ENCODE results near the gene PIGA. TPM values are rescaled to one million over a fixed set of nuclear protein-coding genes. Genes with fewer than 3 reads are reported as not detected.

The PIGA gene
- total RNA-seq, 4 donors from 2014 or later: 12.1 to 27.2 (median 15.4) TPM

GRCh38 chrX:15321447-15321846 is 13.9 kb downstream of the PIGA start:
- H3K4me3 ChIP-seq (replicated peaks in 1 of 3): no peak overlapping the region
- 90 to 93% methylated on average over 4 of the region's 4 CpGs for WGBS, 2 donors
- H3K27me3 ChIP-seq: no peaks in the 10 kb centered on the region
- H3K4me1 ChIP-seq: no peaks in the 10 kb centered on the region
- no peak for DNase-seq
- intact Hi-C loops (cut with DNase I): no loop called here
- no peaks in the 10 kb centered on the region for H3K9me3 ChIP-seq
- no peaks in the 10 kb centered on the region for H3K36me3 ChIP-seq
- H3K27ac ChIP-seq: no peak overlapping the region
- TF ChIP-seq POLR2A (IDR thresholded peaks at IDR 0.05) (no peak), CTCF (IDR thresholded peaks at IDR 0.05) (no peak)

GRCh38 chrX:15320297-15320696 is 15.0 kb downstream of the PIGA start:
- H3K4me3 ChIP-seq (replicated peaks in 1 of 3): no peak overlapping the region
- intact Hi-C loops (cut with DNase I): no loop called here
- no peak overlapping the region for H3K27ac ChIP-seq
- no peaks in the 10 kb centered on the region for H3K36me3 ChIP-seq
- no peak for TF ChIP-seq CTCF (IDR thresholded peaks at IDR 0.05)
- no peak for TF ChIP-seq POLR2A (IDR thresholded peaks at IDR 0.05)
- H3K9me3 ChIP-seq: no peaks in the 10 kb centered on the region
- no peaks in the 10 kb centered on the region for H3K4me1 ChIP-seq
- DNase-seq: no peak
- H3K27me3 ChIP-seq: no peaks in the 10 kb centered on the region
- 83 to 92% methylated on average over 4 of the region's 4 CpGs for WGBS, 2 donors

- no peaks in the 10 kb centered on the region for H3K36me3 ChIP-seq
- H3K4me1 ChIP-seq: no peaks in the 10 kb centered on the region
- no peak overlapping the region for H3K27ac ChIP-seq
- TF ChIP-seq POLR2A (IDR thresholded peaks at IDR 0.05) (no peak), CTCF (IDR thresholded peaks at IDR 0.05) (no peak)
- no peaks in the 10 kb centered on the region for H3K9me3 ChIP-seq
- H3K4me3 ChIP-seq (replicated peaks in 1 of 3): no peak overlapping the region
- intact Hi-C loops (cut with DNase I): no loop called here
- WGBS, 2 donors: 98% methylated on average over 4 of the region's 4 CpGs
- H3K27me3 ChIP-seq: no peaks in the 10 kb centered on the region
- no peak for DNase-seq
Observed at GRCh38 chrX:15319075-15319474, 16.2 kb downstream of the PIGA start.

GRCh38 chrX:15315509-15315908 is 19.8 kb downstream of the PIGA start, which contains the start of gene ASB11:
TSS of gene ASB11 (minus strand) at chrX:15315640. CDS start at chrX:15315605, 35 bp downstream.
- Histone ChIP-seq H3K27ac (no peak within 1 kb of the TSS), H3K27me3 (no peaks in the 10 kb centered on the region), H3K36me3 (no peaks in the 10 kb centered on the region), H3K4me3 (replicated peaks in 1 of 3) (no peak within 1 kb of the TSS), H3K9me3 (no peaks in the 10 kb centered on the region), H3K4me1 (peaks cover 0 to 2% of the 10 kb centered on the region in 2 donors)
- TF ChIP-seq POLR2A (IDR thresholded peaks at IDR 0.05) (no peak), CTCF (IDR thresholded peaks at IDR 0.05) (no peak)
- WGBS, 2 donors: 66 to 69% methylated on average over 3 of the region's 3 CpGs
- DNase-seq: no peak
- intact Hi-C loops (cut with DNase I): no loop called here

- no peak overlapping the region for H3K4me3 ChIP-seq (replicated peaks in 1 of 3)
- H3K9me3 ChIP-seq: no peaks in the 10 kb centered on the region
- TF ChIP-seq CTCF (IDR thresholded peaks at IDR 0.05) (no peak), POLR2A (IDR thresholded peaks at IDR 0.05) (no peak)
- H3K27me3 ChIP-seq: no peaks in the 10 kb centered on the region
- 54 to 63% methylated on average over 2 of the region's 2 CpGs for WGBS, 2 donors
- H3K36me3 ChIP-seq: no peaks in the 10 kb centered on the region
- intact Hi-C loops (cut with DNase I): no loop called here
- peaks cover 0 to 5% of the 10 kb centered on the region in 2 donors for H3K4me1 ChIP-seq
- DNase-seq: no peak
- H3K27ac ChIP-seq: no peak overlapping the region
Observed at GRCh38 chrX:15314472-15314871, 20.9 kb downstream of the PIGA start.
